Measurements from ENCODE around the gene PNPO. TPM values are rescaled to one million over a fixed set of nuclear protein-coding genes. Genes with fewer than 3 reads are reported as not detected.

The PNPO gene
- total and polyA plus RNA-seq, 2 of the 13 experiments (the other 11 are each of a cell fraction or from before 2014, with no cell fraction given), result 47.9 to 63.3 TPM

- TF ChIP-seq KLF6 (CRISPR knock-in tag; IDR thresholded peaks at IDR 0.05) (peak; percentile 91; the same call in 1 of the 2 replicates), GATAD2A (CRISPR knock-in tag; IDR thresholded peaks at IDR 0.05) (peak; percentile 77), MAFF (IDR thresholded peaks at IDR 0.05; ENCODE audit: low read depth, low read length) (no peak), MED13 (CRISPR knock-in tag; IDR thresholded peaks at IDR 0.05) (0 out of 2 replicates have a peak, but pooled peaks have one; percentile 34), ZNF263 (CRISPR knock-in tag; IDR thresholded peaks at IDR 0.05) (peak; percentile 67; the same call in 1 of the 2 replicates), UBTF (CRISPR knock-in tag; IDR thresholded peaks at IDR 0.05) (peak; percentile 90), FOSL1 (CRISPR knock-in tag; IDR thresholded peaks at IDR 0.05; ENCODE audit: borderline replicate concordance) (peak; percentile 43; the same call in 1 of the 2 replicates), ZNF691 (CRISPR knock-in tag; IDR thresholded peaks at IDR 0.05; ENCODE audit: borderline replicate concordance, low read depth) (no peak), ZNF274 (CRISPR knock-in tag; IDR thresholded peaks at IDR 0.05) (peak; percentile 92), E2F2 (CRISPR knock-in tag; IDR thresholded peaks at IDR 0.05; ENCODE audit: borderline replicate concordance) (peak; percentile 89), ZNF768 (CRISPR knock-in tag; IDR thresholded peaks at IDR 0.05) (peak; percentile 77; the same call in 1 of the 2 replicates), FOXO1 (CRISPR knock-in tag; IDR thresholded peaks at IDR 0.05) (0 out of 2 replicates have a peak, but pooled peaks have one; percentile 21), ZNF772 (CRISPR knock-in tag; IDR thresholded peaks at IDR 0.05) (peak; percentile 80), ZSCAN31 (CRISPR knock-in tag; IDR thresholded peaks at IDR 0.05; ENCODE audit: low read depth) (peak; percentile 95), RFXAP (CRISPR knock-in tag; IDR thresholded peaks at IDR 0.05; ENCODE audit: borderline replicate concordance) (peak; percentile 98), TMF1 (CRISPR knock-in tag; IDR thresholded peaks at IDR 0.05; ENCODE audit: low read depth) (peak; percentile 95), ZNF781 (CRISPR knock-in tag; IDR thresholded peaks at IDR 0.05; ENCODE audit: borderline replicate concordance, not compliant biosample characterization) (peak; percentile 97), ZSCAN29 (CRISPR knock-in tag; conservative IDR thresholded peaks at IDR 0.05) (0 out of 2 replicates have a peak, but pooled peaks have one; percentile 25), JUNB (CRISPR knock-in tag; IDR thresholded peaks at IDR 0.05; ENCODE audit: borderline replicate concordance) (peak; percentile 69; the same call in 1 of the 2 replicates), RARG (CRISPR knock-in tag; IDR thresholded peaks at IDR 0.05; ENCODE audit: low read depth) (peak; percentile 91; the same call in 1 of the 2 replicates), RXRB (CRISPR knock-in tag; IDR thresholded peaks at IDR 0.05; ENCODE audit: borderline replicate concordance) (peak; percentile 37), PCBP2 (optimal IDR thresholded peaks at IDR 0.05; ENCODE audit: low read depth, low read length, poor library complexity, severe bottlenecking) (no peak)
- TF ChIP-seq, protein P1, sequence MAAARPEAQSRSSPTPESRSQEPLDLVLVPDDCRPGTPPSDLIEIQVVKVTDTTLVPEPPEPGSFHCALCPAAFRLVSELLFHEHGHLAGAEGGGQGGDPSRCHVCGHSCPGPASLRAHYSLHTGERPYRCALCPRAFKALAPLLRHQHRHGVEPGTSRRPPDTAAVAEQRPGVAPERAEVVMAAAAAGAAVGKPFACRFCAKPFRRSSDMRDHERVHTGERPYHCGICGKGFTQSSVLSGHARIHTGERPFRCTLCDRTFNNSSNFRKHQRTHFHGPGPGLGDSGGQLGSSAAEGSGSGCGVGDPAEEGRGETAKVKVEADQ (CRISPR knock-in tag; IDR thresholded peaks at IDR 0.05; ENCODE audit: borderline replicate concordance), result peak; percentile 86
Observed at GRCh38 chr17:47941246-47942095, at the start of gene PNPO (continued).
